Liver (tissue), 3 donors: ENCODE measurements around the gene GRB14.

Source experiments
- JUND ChIP-seq, 2 donors: IDR thresholded peaks; 2 replicates each; pipeline ENCODE4 v1.6.1; 2016; ENCODE audit warnings: antibody characterized with exemption in 2 of 2
- TF ChIP-seq, protein P1 (sequence below): fragments of 150-350 bp; IDR thresholded peaks from 2 replicates; pipeline ENCODE4 v1.5.1; 2017; ENCODE audit warnings: improper control_type of control experiment, low read depth, low read length; ENCODE audit not compliant: missing input control
- TF ChIP-seq, protein P2 (sequence below): IDR thresholded peaks from 2 replicates; pipeline ENCODE4 v1.6.1; 2016; ENCODE audit warnings: antibody characterized with exemption
- TF ChIP-seq, protein P3 (sequence below): IDR thresholded peaks from 2 replicates; pipeline ENCODE4 v1.6.1; 2016; ENCODE audit warnings: antibody characterized with exemption, mild to moderate bottlenecking
- donor health status: healthy.
- donor health status: healthy.

DNA sequence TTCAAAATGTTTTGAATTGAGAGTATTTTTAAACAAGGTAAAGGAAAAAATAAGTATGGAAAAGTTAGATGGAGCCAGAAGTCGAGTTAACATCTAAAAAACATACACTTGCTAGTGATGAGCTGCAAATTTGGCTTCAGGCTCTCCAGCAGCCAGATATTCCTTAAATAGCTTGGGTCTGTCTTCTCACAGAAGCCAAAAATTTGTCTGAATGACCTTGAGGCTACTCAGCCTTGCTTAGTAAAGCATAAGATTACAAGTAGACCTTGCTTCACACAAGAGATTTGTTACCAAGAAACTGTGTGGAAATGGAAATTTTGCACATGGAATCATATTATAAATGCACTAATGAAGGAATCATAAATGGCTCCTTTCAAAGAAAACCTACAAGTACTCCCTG is 40.8 kb upstream of the GRB14 start:
- TF ChIP-seq, protein P1, sequence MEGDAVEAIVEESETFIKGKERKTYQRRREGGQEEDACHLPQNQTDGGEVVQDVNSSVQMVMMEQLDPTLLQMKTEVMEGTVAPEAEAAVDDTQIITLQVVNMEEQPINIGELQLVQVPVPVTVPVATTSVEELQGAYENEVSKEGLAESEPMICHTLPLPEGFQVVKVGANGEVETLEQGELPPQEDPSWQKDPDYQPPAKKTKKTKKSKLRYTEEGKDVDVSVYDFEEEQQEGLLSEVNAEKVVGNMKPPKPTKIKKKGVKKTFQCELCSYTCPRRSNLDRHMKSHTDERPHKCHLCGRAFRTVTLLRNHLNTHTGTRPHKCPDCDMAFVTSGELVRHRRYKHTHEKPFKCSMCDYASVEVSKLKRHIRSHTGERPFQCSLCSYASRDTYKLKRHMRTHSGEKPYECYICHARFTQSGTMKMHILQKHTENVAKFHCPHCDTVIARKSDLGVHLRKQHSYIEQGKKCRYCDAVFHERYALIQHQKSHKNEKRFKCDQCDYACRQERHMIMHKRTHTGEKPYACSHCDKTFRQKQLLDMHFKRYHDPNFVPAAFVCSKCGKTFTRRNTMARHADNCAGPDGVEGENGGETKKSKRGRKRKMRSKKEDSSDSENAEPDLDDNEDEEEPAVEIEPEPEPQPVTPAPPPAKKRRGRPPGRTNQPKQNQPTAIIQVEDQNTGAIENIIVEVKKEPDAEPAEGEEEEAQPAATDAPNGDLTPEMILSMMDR = no peak
- TF ChIP-seq, protein P2, sequence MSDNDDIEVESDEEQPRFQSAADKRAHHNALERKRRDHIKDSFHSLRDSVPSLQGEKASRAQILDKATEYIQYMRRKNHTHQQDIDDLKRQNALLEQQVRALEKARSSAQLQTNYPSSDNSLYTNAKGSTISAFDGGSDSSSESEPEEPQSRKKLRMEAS = no peak
- no peak for TF ChIP-seq JUND (IDR thresholded peaks at IDR 0.05)
- TF ChIP-seq, protein P3, sequence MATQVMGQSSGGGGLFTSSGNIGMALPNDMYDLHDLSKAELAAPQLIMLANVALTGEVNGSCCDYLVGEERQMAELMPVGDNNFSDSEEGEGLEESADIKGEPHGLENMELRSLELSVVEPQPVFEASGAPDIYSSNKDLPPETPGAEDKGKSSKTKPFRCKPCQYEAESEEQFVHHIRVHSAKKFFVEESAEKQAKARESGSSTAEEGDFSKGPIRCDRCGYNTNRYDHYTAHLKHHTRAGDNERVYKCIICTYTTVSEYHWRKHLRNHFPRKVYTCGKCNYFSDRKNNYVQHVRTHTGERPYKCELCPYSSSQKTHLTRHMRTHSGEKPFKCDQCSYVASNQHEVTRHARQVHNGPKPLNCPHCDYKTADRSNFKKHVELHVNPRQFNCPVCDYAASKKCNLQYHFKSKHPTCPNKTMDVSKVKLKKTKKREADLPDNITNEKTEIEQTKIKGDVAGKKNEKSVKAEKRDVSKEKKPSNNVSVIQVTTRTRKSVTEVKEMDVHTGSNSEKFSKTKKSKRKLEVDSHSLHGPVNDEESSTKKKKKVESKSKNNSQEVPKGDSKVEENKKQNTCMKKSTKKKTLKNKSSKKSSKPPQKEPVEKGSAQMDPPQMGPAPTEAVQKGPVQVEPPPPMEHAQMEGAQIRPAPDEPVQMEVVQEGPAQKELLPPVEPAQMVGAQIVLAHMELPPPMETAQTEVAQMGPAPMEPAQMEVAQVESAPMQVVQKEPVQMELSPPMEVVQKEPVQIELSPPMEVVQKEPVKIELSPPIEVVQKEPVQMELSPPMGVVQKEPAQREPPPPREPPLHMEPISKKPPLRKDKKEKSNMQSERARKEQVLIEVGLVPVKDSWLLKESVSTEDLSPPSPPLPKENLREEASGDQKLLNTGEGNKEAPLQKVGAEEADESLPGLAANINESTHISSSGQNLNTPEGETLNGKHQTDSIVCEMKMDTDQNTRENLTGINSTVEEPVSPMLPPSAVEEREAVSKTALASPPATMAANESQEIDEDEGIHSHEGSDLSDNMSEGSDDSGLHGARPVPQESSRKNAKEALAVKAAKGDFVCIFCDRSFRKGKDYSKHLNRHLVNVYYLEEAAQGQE = no peak
